Measurements from ENCODE around the gene AKR7A2.

The AKR7A2 gene

GRCh38 chr1:19357299-19357986 lies 45.5 kb upstream of the AKR7A2 start:
- POLR2A ChIA-PET (ENCODE audit: low non-redundant PET) = no interaction called here
- no peak overlapping the region for H3K27ac ChIP-seq
- no peak for DNase-seq (ENCODE audit: low spot score)
- TF ChIP-seq CTCF (conservative IDR thresholded peaks at IDR 0.05; ENCODE audit: low read depth) = no peak
- CTCF ChIA-PET = no interaction called here

DNA sequence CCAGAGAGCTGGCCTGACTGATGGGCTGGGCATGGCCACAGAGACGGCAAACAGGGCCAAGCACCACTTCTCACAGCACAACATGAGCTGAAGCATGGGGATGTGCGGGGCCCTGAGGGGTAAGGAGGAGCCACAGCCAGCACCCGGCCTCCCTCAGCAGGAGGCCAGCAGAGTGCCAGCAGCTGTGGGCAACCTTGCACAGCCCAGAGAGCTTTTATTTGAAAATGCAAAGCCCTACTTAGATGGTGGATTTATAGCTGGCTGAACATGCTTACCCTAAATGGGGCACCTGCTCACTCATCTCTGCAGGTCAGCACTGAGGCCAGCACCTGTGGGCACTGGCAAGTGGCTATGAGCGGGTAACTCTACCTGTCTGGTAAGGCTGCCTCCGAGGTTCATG lies 44.3 kb upstream of the AKR7A2 start:
- no peak for DNase-seq (ENCODE audit: low spot score)
- CTCF ChIA-PET = interaction anchor here (0.6 to 0.7 kb wide), 3 partner anchors 66 to 337 kb away, joined by 4 to 7 read pairs (median 5); no protein-coding TSS in a partner anchor

DNA sequence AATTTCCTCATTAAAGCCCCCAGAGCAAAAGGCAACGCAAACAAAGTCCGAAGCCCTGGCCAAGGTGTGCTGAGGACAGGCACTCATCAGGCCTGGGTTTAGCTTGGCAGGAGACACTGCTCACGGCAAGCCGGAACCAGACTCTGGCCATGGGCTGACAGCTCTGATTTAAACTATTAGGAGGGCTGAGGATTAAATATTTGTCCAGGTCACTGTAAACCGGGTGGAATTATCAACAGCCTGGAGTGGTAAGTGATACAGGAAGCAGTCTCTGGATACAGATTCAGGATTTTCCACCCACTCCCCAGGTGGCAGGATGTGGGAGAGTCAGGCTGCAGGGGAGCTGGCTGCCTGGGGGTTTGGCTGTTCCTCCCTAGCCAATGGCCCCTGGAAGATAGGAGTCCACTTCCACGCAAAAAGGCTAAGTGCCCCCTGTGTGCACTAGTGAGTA lies 42.6 kb upstream of the AKR7A2 start:
- 0 out of 2 replicates have a peak overlapping the region, but pooled peaks have one; percentile 11 for H3K27ac ChIP-seq
- ChIA-PET POLR2A (ENCODE audit: low non-redundant PET) (no interaction called here), CTCF (interaction anchor here (0.7 to 1.4 kb wide), 3 partner anchors 11 to 1639 kb away, joined by 3 to 4 read pairs (median 3); no protein-coding TSS in a partner anchor)
- no peak for DNase-seq (ENCODE audit: low spot score)
- no peak for TF ChIP-seq CTCF (conservative IDR thresholded peaks at IDR 0.05; ENCODE audit: low read depth)

More for the DNA sequence above, 44.3 kb upstream of the AKR7A2 start:
- no peak for TF ChIP-seq CTCF (conservative IDR thresholded peaks at IDR 0.05; ENCODE audit: low read depth)
- no peak overlapping the region for H3K27ac ChIP-seq
- POLR2A ChIA-PET (ENCODE audit: low non-redundant PET) = interaction anchor here (0.7 kb wide), 1 partner anchor 104 kb away, joined by 3 read pairs; the partner anchor contains the start of genes EMC1 and MRTO4

DNA sequence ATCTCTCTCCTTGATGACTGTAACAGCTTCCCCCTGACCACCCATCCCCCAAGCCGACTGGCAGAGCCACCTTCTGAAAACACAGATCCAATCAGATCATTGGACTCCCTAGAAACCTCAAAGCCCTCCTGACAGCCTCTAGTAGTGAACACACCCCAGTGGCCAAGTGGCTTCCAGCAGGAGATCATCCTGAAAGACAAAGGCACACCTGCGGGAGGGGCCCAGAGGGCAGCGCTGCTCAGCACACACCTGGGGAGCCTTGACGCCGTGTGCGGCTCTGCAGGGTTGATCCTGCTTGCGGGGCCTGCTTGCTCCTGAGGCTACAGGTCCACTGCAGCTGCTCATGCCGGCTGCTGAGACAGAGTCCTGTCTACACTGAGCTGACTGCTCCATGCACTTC lies 41.7 kb upstream of the AKR7A2 start:
- TF ChIP-seq CTCF (conservative IDR thresholded peaks at IDR 0.05; ENCODE audit: low read depth) = no peak
- peak overlapping the region; percentile 27 for H3K27ac ChIP-seq
- POLR2A ChIA-PET (ENCODE audit: low non-redundant PET) = interaction anchor here (0.5 to 0.7 kb wide), 2 partner anchors 90 to 139 kb away, joined by 3 read pairs; no protein-coding TSS in a partner anchor
- no peak for DNase-seq (ENCODE audit: low spot score)
- CTCF ChIA-PET = interaction anchor here (0.6 to 0.9 kb wide), 2 partner anchors 12 to 1550 kb away, joined by 3 to 4 read pairs; no protein-coding TSS in a partner anchor

- peak overlapping the region; percentile 27 for H3K27ac ChIP-seq
- DNase-seq (ENCODE audit: low spot score) = no peak
- POLR2A ChIA-PET (ENCODE audit: low non-redundant PET) = interaction anchor here (0.5 to 0.7 kb wide), 2 partner anchors 91 to 139 kb away, joined by 3 read pairs; no protein-coding TSS in a partner anchor
- CTCF ChIA-PET = interaction anchor here (0.5 kb wide), 1 partner anchor 9 kb away, joined by 4 read pairs; no protein-coding TSS in a partner anchor
- no peak for TF ChIP-seq CTCF (conservative IDR thresholded peaks at IDR 0.05; ENCODE audit: low read depth)
Observed at GRCh38 chr1:19352839-19353238, 40.9 kb upstream of the AKR7A2 start.

DNA sequence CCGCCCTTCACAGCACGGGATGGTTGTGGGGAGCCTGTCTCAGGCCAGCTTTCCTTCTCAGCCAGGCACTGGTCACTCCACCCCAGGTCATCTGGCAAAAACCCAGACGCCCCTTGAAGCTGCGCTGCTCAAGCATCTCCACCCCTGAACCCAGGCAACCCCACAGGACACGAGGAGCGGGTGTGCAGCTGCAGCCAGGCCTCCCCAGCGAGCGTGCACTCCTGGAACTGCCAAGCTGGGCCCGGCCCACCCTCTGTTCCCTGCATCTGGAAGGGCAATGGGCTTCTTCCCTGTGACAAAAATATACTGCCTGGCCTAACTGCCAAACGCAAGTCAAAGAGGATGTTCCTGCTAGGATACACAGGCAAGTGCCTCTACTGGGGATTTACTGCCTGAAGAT lies 39.9 kb upstream of the AKR7A2 start:
- ChIA-PET CTCF (no interaction called here), POLR2A (ENCODE audit: low non-redundant PET) (no interaction called here)
- no peak for DNase-seq (ENCODE audit: low spot score)
- H3K27ac ChIP-seq = peak overlapping the region; percentile 18; the same call in 1 of the 2 replicates
- no peak for TF ChIP-seq CTCF (conservative IDR thresholded peaks at IDR 0.05; ENCODE audit: low read depth)
